GM18502 (cell line): ENCODE measurements around the gene MINAR1.

ENCODE experiments used
- ATAC-seq: cut with Tn5 transposase; IDR thresholded peaks from one replicate; pipeline ENCODE4 v1.9.1; 2021; ENCODE audit warnings: mild to moderate bottlenecking; ENCODE audit not compliant: unreplicated experiment, poor library complexity

MINAR1 gene

DNA sequence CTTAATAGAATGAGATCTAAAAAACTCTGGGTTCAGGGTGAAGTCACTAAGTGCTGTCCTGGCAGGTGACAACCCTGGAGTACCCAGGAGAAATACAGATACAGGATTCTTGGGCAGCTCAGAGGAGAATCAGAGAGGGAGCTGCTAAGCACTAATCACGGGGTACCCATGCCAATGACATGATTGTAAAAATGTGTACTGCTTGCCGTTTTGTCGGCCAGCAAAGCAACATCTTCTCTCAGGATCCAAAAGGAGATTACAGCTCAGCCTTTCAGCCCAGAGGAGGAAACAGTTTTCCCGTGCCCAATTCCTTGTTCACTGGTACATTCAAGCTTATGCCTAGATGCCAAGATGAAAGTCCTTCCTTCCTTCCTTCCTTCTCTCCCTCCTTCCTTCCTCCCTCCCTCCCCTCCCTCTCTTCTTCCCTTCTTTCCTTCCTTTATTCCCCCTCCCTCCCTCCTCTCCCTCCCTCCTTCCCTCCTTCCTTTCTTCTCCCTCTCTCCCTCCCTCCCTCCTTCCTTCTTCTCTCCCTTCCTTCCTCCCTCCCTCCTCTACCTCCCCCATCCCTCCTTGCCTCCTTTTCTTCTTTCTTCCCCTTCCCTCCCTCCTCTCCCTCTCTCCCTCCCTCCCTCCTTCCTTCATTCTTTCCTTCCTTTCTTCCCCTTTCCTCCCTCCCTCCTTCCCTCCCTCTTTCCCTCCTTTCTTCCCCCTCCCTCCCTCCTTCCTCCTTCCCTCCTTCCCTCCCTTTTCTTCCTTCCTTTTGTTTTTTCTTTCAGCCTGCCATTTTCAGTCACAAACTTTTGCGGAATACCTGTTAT, 4.1 kb upstream of the MINAR1 start:
- no peak for ATAC-seq

DNA sequence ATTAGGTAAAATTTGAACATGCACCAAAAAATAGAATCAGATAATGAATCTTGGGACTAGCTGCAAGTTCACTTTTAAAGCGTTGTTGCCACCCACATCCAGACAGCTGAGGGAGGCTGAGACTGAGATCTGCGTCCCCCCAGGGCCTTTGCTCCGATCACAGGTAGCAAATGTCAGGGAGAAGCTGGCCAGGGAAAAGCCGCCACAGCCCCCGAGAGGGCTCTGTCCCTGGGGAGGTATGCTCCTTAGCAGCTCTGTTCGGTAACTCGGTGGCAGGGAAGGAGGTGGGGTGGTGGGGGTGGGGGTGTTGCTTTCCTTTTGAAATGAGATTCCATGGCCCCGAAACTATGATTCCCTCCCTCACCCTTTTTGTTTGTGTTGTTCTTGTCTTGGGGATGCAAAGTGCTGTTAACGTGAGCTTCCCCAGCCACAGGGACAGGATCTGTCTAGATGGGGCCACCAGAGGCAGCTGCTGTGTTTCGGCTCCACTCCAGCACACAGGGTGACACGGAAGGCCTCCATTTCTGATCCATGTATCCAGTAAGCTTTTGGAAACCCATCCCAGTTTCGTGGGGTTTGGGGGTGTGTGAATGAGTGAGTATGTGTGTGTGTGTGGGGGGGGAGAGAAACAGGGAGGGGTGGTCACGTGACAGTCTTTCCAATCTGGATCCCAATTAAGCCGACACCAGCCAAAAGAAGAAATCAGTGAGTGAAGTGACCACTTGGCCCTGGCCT, 1.1 kb upstream of the MINAR1 start:
- no peak for ATAC-seq

DNA sequence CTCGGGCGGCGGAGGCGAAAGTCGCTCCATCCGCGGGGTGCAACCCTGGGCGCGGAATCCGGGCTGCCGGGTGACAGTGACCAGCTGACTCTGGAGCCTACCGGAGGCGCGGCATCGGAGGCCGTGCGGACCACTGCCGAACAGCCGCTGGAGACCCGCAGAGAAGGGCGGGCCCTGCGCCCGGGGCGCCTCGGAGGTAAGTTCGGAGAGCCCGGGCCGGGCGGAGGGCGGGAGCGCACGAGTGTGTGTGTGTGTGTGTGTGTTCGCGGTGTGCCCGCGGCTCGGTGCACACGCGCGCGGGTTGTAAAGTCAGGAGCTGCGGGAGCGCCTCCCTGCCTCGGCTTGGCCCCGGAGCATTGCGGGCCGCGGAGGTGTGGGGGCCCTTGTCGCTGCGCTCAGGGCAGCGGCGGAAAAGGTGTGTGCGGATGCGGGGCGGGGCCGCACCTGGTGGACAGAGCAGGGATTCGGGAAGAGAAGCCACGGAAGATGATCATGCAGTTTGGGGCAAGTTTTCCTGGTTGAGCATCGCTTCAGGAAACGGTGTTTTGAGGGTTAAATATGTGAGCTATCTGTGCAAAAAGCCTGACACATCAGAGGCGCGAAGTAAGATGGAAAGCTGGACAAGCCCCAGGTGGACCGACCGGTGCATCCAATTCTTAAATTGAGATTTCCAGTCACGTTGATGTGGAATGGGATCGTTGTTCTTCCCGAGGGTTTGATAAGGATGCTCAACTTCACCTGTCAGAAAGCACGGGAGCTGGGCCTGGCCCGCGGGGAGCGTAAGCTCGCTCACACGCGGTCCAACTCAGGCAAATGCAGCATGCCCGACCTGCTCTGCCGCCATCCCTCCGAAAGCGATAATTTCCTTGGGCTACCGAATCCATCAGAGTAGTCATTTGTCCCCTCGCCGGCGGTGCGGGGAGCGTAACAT, 474 bp downstream of the MINAR1 start:
- ATAC-seq, result no peak

- ATAC-seq, result no peak
These were observed 1.3 kb downstream of the MINAR1 start for GRCh38 chr15:79433276-79433990.

- ATAC-seq, result no peak
These were observed 2.2 kb downstream of the MINAR1 start for GRCh38 chr15:79434361-79434760.

DNA sequence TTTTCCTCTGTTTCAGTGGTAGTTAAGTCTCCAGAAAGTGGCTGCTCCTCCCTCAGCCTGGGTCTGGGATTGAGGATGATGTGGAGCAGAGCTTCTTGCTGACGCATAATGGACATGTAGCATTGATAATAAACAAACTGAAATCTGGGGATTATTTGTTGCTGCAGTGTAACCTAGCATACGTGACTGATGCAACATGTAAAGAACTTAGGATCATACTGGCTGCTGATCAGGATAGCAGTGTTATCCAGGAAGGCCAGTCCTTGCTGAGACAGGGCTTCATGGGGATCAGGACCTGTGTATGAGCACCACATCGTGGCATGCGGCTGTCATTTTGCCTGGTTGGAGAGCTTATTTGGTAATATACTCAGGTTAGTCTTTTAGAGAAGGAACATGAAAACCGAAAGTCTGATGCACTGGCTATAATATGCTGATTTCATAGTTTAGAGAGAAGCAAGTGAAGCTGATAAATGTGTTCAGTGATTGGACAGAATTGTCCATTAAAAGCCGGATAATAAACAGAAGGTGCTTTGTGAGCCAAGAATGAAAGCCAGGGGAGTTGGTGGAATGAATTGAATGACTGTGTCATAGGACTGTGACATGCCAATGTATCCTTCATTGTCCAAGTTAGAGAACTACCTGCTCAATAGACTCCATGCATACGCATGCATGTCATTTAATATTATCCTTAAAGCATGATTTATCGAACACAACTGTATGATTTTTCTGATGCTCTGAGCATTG, 4.1 kb downstream of the MINAR1 start:
- ATAC-seq, result no peak

- no peak for ATAC-seq
These were observed 5.3 kb downstream of the MINAR1 start for GRCh38 chr15:79437275-79438000.

- ATAC-seq, result no peak
These were observed 7.1 kb downstream of the MINAR1 start for GRCh38 chr15:79439236-79439635.

DNA sequence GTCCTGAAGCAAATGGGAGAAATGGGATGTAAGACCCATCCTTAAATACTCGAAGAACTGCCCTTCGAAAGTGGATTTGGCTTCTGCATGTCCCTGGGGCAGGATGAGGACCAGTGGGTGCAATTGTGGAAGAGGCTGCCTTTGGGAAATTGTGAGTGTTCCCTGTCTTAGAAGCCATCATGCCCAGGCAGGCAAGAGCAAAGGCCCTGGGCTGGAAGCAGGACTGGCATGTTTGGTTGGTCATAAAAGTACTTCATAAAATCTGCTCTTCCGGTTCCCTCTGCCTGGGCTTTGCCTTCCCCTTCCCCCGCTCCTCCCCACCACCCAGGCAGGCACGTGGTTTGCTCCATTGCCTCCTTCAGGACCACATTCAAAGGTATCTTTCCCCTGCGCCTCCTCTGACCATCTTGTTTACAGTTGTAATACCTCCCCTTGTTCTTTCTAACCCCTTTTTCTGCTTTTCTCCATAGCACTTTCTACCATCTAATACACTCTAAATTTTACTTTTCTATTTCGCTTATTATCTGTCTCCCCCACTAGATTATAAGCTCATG, 8.3 kb downstream of the MINAR1 start:
- ATAC-seq, result no peak

DNA sequence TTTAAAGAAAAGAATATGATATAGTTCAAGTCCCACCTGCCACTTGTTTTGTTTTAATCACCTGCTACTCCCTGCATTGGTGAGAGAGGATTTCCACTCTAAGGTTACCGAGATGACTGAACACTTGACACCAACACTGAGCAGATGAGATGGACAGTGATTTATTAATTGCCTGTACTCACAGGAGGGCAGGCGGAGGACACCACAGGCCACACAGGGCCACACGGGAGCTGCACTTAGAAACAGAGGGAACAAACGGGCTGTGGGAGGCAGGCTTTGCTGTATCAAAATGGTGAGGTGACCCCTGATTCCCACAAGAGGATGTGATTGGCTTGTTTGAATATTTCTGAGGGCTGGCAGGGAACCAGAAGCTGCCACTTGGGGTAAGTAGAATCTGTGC, 10.8 kb downstream of the MINAR1 start:
- no peak for ATAC-seq

- no peak for ATAC-seq
These were observed 14.9 kb downstream of the MINAR1 start for GRCh38 chr15:79447060-79447459.

DNA sequence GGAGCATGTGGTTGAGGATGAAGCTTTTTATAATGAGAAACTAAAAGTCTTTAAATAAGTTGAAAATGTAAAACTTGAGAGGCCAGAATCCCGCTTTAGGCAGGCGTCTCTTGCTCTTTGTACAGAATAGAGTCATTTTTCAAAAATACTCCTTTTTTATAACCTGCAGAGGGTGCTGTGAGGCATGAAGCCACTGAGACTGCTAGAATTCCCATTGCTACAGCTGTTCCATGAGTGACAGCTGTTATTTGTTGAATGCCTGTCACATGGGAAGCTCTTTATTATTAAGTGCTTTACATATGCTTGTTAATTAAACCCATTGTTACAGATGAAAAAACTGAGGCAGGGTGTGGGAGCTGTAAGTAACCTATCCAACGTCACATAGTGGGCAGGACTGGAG, 18.5 kb downstream of the MINAR1 start:
- no peak for ATAC-seq

DNA sequence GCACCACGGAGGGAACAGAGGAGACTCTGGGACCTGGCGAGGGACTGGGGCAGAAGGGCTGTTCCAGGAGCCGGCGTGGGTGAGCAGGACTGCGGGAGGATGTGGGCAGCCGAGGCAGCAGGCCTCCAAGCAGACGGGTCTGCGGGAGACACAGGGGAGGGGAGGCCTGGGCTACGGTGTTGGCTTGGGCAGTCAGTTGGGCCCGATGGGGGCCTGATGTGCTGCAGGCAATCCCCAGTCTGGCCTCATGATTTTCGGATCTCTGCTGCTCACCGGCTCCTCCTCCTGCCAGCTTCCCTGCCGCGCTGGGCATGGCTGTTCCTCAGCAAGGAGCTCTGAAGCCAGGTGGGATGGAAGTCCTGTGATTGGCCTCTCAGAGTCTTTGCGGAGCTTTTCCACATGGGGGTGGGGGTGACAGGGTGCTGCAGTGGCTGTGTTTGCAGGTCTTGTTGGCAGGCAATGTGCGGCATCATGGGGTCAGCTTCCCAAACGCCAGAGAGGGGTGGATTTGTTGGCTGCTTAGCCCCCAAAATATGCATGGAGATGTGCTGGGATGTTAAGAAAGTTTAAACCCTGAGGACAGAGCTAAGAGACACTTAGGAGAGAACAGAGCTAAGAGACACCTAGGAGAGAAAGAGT, 19.3 kb downstream of the MINAR1 start:
- no peak for ATAC-seq

DNA sequence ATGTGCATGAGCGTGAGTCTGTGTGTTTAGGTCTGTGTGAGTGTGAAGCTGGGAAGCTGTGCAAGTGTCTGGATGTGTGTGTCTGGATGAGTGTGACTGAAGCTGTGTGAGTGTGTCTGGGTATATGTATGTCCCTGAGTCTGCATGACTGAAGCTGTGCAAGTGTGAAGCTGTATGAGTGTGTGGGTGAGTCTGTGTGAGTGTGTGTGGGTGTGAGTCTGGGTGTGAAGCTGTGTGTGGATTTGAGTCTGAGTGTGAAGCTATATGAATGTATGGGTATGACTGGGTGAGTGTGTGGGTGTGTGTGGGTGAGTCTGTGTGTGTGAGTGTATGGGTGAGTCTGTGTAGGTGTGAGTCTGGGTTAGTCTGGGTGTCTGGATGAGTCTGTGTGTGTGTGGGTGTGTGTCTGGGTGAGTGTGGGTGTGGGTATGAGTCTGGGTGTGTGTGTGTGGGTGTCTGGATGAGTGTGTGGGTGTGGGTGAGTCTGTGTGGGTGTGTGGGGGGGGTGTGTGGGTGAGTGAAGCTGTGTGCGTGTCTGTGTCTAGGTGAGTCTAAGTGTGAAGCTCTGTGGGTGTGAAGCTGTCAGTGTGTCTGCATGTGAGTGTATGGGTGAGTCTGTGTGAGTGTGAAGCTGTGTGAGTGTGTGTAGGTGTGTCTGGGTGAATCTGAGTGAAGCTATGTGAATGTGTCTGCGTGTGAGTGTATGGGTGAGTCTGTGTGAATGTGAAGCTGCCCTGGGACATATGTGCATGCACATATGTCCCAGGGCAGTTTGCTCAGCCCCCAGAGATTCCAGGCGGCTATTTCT, 20.3 kb downstream of the MINAR1 start:
- no peak for ATAC-seq

DNA sequence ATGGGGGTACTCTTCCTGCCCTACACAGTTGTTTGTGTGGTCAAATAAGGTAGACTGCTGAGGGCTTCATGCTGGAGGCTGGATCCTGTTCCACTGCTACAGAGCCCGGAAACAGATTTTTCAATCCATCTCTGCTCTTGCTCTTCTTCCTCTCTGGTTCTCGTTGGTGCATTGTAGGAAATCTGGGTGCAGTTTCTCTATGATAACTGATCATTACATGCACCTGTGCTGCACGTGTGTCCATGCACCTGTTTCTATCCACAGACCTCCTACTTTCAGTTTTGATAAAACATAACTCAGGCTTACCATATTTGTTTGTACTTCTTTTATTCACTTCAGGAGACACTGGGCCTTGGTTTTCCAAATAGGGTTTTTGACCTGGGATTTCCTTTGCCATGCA, 21.3 kb downstream of the MINAR1 start:
- no peak for ATAC-seq

DNA sequence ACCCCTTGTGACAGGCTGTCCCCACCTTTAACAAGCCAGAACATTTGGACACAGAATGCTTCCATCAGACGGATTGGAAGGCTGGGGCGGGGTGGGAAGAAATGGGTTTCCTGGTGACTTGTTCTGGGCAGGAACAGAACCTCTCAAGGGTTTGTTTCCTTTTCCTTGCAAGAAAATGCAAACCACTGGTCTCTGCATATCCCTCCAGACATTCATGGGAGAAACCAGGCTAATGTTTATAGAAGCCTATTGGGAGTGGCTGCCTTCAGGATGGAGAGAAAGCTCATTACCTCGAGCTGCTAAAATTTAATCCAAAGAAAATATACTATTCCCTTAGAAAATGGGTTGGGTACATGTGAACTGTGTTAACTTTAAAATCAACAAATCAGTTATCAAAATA, 21.9 kb downstream of the MINAR1 start:
- no peak for ATAC-seq

DNA sequence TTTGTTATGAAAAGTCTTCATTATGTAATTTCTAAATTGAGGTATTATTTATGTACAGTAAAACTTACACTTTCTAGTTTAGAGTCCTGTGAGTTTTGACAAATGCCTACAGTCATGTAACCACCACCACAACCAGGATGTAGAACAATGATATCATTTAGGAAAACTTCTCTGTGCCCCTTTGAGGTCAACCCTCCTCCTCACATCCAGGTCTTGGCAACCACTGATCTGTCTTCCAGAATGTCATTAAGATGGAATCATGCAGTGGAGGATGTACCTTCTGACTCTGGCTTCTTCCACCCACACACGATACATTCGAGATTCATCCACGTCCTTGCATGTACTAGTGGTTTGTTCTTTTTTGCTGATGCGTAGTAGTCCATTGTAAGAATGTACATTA, 23.2 kb downstream of the MINAR1 start:
- no peak for ATAC-seq
